HUES64 (cell line): ENCODE measurements around the gene SDK1.

Experiments used
- H3K27ac ChIP-seq: 2 replicates; pipeline ENCODE4 v1.7.0; 2013; ENCODE audit warnings: low read depth, low read length, inconsistent platforms
- H3K27me3 ChIP-seq: 2 replicates; pipeline ENCODE4 v1.6.1; 2013; ENCODE audit warnings: mild to moderate bottlenecking, low read length; ENCODE audit not compliant: insufficient read depth
- H3K36me3 ChIP-seq: 2 replicates; pipeline ENCODE4 v1.6.1; 2013; ENCODE audit warnings: mild to moderate bottlenecking, low read length; ENCODE audit not compliant: insufficient read depth
- H3K4me1 ChIP-seq: 2 replicates; pipeline ENCODE4 v1.6.1; 2013; ENCODE audit warnings: mild to moderate bottlenecking, low read length, moderate library complexity; ENCODE audit not compliant: insufficient read depth
- H3K4me3 ChIP-seq: 2 replicates; pipeline ENCODE4 v1.5.1; 2013; ENCODE audit warnings: mild to moderate bottlenecking, low read length, moderate library complexity
- H3K9ac ChIP-seq: 2 replicates; pipeline ENCODE4 v1.6.1; 2013; ENCODE audit warnings: mild to moderate bottlenecking, low read depth, low read length
- H3K9me3 ChIP-seq: 2 replicates; pipeline ENCODE4 v1.6.1; 2013; ENCODE audit warnings: low read depth, low read length; ENCODE audit not compliant: insufficient read depth
- WGBS: fragments of 150-250, 120-280 bp; methylation state at CpG from one replicate; pipeline ENCODE4 v1.1.7; 2013; ENCODE audit warnings: missing lambda C conversion rate; 5-methylcytosine and 5-hydroxymethylcytosine counted together

SDK1 gene

DNA sequence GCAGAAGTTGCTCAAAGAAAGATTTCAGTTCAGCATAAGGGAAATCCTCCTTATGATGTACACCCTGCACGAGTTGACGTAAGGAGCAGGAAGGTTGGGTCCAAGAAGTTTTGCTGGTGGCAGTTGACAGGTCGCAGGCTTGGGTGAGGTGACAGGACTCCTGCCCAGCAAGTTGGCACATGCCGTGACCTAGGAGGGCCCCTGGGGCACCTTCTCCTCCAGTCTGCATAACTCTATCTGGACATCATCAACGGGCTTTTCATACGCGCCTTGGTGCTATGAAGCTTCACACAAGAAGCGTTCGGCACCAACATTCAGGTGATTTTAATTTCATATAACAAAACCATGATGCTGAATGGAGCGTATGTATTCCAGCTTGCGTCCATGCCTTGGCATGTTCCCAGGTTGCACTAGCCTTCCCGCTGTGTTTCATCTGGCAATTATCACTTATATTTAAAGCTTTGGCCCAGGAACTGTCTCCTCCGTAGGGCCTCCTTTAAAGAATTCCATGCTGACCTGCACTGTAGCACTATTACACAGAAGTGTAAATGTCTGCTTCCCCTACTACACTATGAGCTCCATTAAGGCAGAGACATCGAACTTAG is 729.4 kb downstream of the SDK1 start:
- H3K9me3 ChIP-seq = no peaks in the 10 kb centered on the region
- H3K4me3 ChIP-seq = no peak overlapping the region

DNA sequence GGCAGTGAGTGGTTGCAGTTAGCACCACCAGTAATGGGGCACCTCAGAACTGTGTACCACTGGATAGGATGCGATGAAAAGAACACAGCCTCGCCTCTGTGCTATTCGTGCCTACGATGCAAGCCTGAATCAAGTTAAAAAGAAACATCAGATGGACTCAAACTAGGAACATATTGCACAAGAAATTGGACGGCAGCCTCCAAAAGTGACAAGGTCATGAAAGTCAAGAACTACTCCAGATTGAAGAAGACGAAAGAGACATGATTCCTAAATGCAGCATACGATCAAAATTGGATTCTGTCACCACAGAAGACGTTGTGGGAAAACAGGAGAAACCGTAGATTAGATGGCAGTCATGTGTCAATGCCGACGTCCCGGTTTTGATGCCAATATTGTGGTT is 732.9 kb downstream of the SDK1 start:
- H3K9me3 ChIP-seq = no peaks in the 10 kb centered on the region
- H3K4me3 ChIP-seq = no peak overlapping the region
- H3K9ac ChIP-seq = no peak overlapping the region
- H3K27me3 ChIP-seq = no peaks in the 10 kb centered on the region
- H3K4me1 ChIP-seq = peaks cover 10% of the 10 kb centered on the region
- 96% methylated on average over 12 of the region's 12 CpGs for WGBS
- no peaks in the 10 kb centered on the region for H3K36me3 ChIP-seq
- H3K27ac ChIP-seq = no peak overlapping the region

More for the DNA sequence above, 729.4 kb downstream of the SDK1 start:
- no peak overlapping the region for H3K9ac ChIP-seq
- H3K4me1 ChIP-seq = peaks cover 10% of the 10 kb centered on the region
- 97% methylated on average over 14 of the region's 14 CpGs for WGBS
- no peak overlapping the region for H3K27ac ChIP-seq
- no peaks in the 10 kb centered on the region for H3K36me3 ChIP-seq
- H3K27me3 ChIP-seq = no peaks in the 10 kb centered on the region

DNA sequence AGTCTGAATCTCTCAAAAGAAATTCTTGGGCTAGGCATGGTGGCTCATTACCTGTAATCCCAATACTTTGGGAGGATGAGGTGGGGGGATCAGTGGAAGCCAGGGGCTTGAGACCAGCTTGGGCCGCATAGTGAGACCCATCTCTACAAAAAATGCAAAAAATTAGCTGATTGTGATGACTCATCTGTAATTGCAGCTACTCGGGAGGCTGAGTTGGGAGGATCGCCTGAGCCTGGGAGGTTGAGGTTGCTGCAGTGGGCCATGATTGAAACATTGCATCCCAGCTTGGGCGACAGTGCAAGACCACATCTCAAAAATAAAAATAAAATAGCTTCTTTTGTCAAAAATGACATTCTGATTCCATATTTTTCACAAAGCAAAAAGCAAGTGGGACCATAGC is 736.3 kb downstream of the SDK1 start:
- Histone ChIP-seq H3K27ac (no peak overlapping the region), H3K9ac (no peak overlapping the region), H3K9me3 (no peaks in the 10 kb centered on the region), H3K36me3 (no peaks in the 10 kb centered on the region), H3K4me1 (peaks cover 30% of the 10 kb centered on the region), H3K27me3 (no peaks in the 10 kb centered on the region), H3K4me3 (no peak overlapping the region)
- WGBS = 91% methylated on average over 4 of the region's 4 CpGs

DNA sequence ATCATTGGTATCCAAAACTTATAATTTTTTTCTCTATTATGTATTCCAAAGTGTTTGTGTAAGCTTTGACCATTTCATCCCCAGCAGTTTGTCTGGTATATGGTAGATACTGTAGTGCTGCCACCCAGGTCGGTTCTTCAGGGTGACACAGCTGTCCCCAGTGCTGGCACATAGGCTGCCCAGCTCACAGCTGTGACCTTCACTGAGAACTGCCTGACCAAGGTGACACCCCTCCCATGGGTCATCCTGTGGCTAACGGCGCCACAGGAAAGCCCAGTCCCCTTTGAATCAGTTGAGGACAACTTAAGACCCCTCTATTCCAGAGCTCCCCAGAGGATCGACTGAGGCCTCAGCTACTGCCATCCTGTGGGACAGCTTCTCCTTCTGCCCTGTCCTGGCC is 736.8 kb downstream of the SDK1 start:
- H3K9me3 ChIP-seq = no peaks in the 10 kb centered on the region
- no peak overlapping the region for H3K4me3 ChIP-seq
- H3K4me1 ChIP-seq = peaks cover 35% of the 10 kb centered on the region
- no peak overlapping the region for H3K27ac ChIP-seq
- H3K36me3 ChIP-seq = no peaks in the 10 kb centered on the region
- 97% methylated on average over 4 of the region's 4 CpGs for WGBS
- H3K9ac ChIP-seq = no peak overlapping the region
- no peaks in the 10 kb centered on the region for H3K27me3 ChIP-seq

DNA sequence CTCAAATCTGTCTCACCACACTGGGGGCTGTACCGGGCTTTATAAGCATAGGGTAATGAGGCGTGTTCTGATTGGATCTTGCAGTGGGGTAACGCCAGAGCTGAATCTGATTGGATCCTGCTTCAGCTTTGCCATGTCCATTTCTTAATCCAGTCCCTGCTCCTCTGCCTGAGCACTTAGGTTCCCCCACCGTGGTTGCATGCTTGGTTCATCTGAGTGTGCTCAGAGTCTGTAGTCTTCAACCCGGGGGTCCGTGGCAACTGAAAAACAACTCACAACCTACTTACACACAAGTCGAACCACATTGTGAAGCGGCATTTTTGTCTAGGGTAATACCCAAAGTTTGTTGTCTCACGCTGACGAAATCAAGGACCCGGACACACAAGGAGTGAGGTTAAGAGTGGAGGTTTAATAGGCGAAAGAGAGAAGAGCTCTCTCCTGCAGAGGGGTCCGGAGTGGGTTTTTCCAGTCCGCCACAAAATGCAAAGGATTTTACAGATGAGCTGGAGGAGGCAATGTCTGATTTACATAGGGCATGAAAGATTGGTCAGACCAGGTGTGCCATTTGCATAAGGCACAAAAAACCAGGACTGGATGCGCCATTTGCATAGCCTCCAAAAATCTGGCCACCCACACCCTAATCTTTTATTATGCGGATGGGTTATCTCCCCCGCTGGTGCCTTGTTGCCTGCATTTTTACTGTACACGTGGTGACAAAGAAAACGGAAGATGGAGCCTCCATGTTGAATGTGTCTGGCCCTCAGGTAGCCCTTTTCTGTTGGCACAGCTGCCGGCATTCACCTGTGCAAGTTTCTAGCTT is 739.3 kb downstream of the SDK1 start:
- Histone ChIP-seq H3K9me3 (no peaks in the 10 kb centered on the region), H3K27ac (peak overlapping the region; percentile 92), H3K27me3 (no peaks in the 10 kb centered on the region), H3K36me3 (no peaks in the 10 kb centered on the region), H3K4me1 (peaks cover 35% of the 10 kb centered on the region), H3K9ac (peak overlapping the region; percentile 72), H3K4me3 (0 out of 2 replicates have a peak overlapping the region, but pooled peaks have one; percentile 3)
- WGBS = 78% methylated on average over 20 of the region's 20 CpGs

DNA sequence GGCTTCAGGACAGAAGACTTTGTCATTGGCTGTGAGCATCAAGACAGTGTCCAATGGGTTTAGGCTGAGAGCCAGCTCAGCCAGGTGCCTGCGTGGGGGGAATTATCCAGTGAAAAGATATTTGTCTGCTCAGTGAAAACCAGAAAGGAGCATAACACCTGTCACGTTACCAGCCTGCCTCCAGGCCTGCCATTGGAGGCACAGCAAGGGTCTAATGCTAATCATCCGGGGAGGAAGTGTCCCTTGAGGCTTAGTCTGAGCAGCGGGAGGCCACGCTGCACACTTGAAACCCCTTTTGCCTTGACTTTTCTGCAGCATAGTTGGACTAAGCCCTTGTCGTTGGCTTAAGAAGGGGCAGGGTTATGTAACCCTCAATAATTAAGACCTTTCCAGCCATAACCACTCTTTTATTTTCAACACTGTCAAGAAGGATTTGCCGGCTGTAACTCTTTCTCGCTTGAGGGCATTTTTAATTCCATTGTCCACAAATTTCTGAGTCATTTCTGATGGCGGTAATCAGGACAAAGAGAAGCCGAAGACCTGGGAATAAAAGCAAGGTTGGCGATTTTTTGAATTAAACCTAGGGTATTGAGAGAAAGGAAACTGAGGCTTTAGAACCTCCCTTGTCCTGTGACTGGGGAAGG is 741.5 kb downstream of the SDK1 start:
- WGBS = 61% methylated on average over 11 of the region's 11 CpGs
- peaks cover 35% of the 10 kb centered on the region for H3K4me1 ChIP-seq
- H3K9ac ChIP-seq = no peak overlapping the region
- no peak overlapping the region for H3K4me3 ChIP-seq
- H3K27ac ChIP-seq = no peak overlapping the region; the same call in 1 of the 2 replicates
- H3K27me3 ChIP-seq = no peaks in the 10 kb centered on the region
- H3K36me3 ChIP-seq = no peaks in the 10 kb centered on the region
- no peaks in the 10 kb centered on the region for H3K9me3 ChIP-seq

DNA sequence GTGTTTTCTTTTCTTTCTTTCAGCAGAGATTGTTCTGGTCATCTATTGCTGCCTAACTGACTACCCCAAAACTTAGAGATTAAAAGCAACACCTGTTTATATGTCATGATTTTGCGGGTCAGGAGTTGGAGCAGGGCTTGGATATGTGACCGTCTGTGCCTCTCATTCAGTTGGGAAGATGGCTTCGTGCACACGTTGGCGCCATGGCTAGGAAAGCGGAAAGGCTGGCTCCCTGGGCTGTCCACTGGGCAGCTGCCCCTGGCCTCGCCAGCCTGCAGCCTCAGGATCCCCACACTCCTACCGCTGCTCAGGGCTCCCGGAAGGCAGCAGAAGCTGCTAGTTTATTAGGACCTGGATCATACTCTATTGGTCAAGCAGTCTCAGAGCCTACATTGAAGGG is 742.9 kb downstream of the SDK1 start:
- WGBS = 94% methylated on average over 9 of the region's 9 CpGs
- no peaks in the 10 kb centered on the region for H3K9me3 ChIP-seq
- H3K27ac ChIP-seq = no peak overlapping the region
- H3K4me3 ChIP-seq = no peak overlapping the region
- no peak overlapping the region for H3K9ac ChIP-seq
- no peaks in the 10 kb centered on the region for H3K27me3 ChIP-seq
- H3K4me1 ChIP-seq = peaks cover 35% of the 10 kb centered on the region
- no peaks in the 10 kb centered on the region for H3K36me3 ChIP-seq

DNA sequence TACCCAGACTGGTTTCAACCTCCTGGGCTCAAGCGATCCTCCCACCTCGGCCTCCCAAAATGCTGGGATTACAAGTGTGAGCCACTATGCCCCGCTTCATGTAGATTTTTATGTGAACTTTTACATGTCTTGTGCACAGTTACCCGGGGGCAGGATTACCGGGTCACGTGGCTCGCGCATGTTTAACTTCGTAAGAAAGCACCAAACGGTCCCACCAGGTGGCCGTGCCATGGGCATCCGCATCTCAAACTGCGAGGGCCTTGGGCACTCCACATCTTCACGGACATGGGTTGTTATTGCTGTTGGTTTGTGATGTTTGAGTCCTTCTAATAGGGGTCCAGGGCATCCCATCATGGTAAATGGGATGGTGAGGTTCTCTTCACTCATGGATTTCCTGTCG is 744.4 kb downstream of the SDK1 start:
- Histone ChIP-seq H3K4me3 (no peak overlapping the region), H3K27me3 (no peaks in the 10 kb centered on the region), H3K36me3 (no peaks in the 10 kb centered on the region), H3K9ac (no peak overlapping the region), H3K9me3 (no peaks in the 10 kb centered on the region), H3K27ac (no peak overlapping the region), H3K4me1 (peaks cover 23% of the 10 kb centered on the region)
- 96% methylated on average over 15 of the region's 15 CpGs for WGBS

DNA sequence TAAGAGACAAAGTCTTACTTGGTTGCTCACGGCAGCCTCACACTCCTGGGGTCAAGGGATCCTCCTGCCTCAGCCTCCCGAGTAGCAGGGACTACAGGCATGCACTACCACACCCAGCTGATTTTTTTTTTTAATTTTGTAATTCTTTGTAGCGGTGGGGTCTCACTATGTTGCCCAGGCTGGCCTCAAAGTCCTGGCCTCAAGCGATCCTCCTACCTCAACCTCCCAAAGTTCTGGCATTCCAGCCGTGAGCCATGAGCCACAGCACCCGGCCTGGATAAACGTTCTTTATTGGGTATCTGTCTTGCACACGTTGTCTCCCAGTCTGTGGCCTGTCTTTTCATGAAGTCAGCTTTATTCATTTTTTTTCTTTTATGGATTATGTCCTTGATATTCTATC is 744.9 kb downstream of the SDK1 start:
- H3K4me3 ChIP-seq = no peak overlapping the region
- H3K27me3 ChIP-seq = no peaks in the 10 kb centered on the region
- 99% methylated on average over 8 of the region's 8 CpGs for WGBS
- peaks cover 18% of the 10 kb centered on the region for H3K4me1 ChIP-seq
- H3K9me3 ChIP-seq = no peaks in the 10 kb centered on the region
- no peak overlapping the region for H3K9ac ChIP-seq
- H3K27ac ChIP-seq = no peak overlapping the region
- no peaks in the 10 kb centered on the region for H3K36me3 ChIP-seq

DNA sequence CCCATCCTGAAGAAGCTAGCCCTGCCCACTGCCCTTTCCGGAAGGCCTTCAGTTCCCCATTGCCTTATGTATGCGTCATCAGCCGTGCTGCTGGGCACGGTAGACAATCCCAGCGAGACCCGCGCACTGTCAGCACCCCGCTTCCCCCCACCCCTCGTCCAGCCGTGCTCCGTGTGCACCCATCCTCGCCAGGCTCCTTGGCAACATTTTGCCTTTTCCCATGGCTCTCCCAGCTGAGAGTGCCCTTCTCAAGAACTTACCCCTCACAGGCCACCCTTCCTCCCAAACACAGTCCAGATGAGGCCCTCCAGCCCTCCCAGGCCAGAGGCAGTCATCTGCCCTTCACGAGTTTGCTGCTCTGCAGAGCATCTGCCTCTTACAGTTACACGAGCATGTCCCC is 747.3 kb downstream of the SDK1 start:
- Histone ChIP-seq H3K27ac (no peak overlapping the region), H3K4me1 (peaks cover 7% of the 10 kb centered on the region), H3K4me3 (no peak overlapping the region), H3K36me3 (no peaks in the 10 kb centered on the region), H3K9ac (no peak overlapping the region), H3K9me3 (no peaks in the 10 kb centered on the region), H3K27me3 (no peaks in the 10 kb centered on the region)
- 93% methylated on average over 14 of the region's 14 CpGs for WGBS

DNA sequence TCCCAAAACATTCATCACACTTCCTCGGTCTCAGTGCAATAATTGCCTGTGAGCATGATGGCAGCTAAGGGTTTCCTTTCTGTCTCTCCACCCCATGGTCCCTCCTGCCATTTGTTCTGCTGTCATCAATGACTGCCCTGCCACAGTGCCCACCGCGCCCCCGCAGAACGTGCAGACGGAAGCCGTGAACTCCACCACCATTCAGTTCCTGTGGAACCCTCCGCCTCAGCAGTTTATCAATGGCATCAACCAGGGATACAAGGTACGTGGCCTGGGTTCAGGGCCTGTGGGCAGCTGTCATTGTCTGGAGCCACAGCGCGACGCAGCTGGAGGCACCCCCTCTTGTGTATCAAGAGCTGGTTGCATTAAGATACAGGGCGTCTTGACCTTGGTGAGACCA is 748.1 kb downstream of the SDK1 start:
- Histone ChIP-seq H3K9me3 (no peaks in the 10 kb centered on the region), H3K36me3 (no peaks in the 10 kb centered on the region), H3K27ac (no peak overlapping the region), H3K4me3 (no peak overlapping the region), H3K27me3 (no peaks in the 10 kb centered on the region), H3K9ac (no peak overlapping the region), H3K4me1 (no peaks in the 10 kb centered on the region)
- WGBS = 95% methylated on average over 13 of the region's 13 CpGs
